Natural killer cell (primary cell): Measurements from ENCODE around the gene DNAL1. TPM values are rescaled to one million over a fixed set of nuclear protein-coding genes. Genes with fewer than 3 reads are reported as not detected.
"Not testable (repeated sequence)": the region's sequence is repeated elsewhere in the genome, so short reads cannot be mapped to it uniquely, and the experiment has no call there.

ENCODE experiments used
- ATAC-seq, 3 donors: fragments of 150-1000 bp in 2 of 3; fragments of 200-7000 bp in 1 of 3; cut with Tn5 transposase; 1 replicate in 1 of 3; 2 replicates in 2 of 3; pipeline ENCODE4 v1.10.0; 2021; ENCODE audit warnings: mild to moderate bottlenecking in 2 of 3, moderate library complexity in 2 of 3
- DNase-seq, 2 donors: peaks; one replicate each; pipeline versions ENCODE4 v3.0.0 to v3.0.0-alpha.2; 2013 to 2021; ENCODE audit warnings: mixed read lengths in 1 of 2
- H3K27ac ChIP-seq: one replicate; pipeline ENCODE4 v1.5.1; 2013; ENCODE audit warnings: mild to moderate bottlenecking, low read length
- H3K27me3 ChIP-seq: one replicate; pipeline ENCODE4 v1.6.1; 2013; ENCODE audit warnings: low read length; ENCODE audit not compliant: control insufficient read depth, insufficient read depth
- H3K36me3 ChIP-seq: one replicate; pipeline ENCODE4 v1.6.1; 2013; ENCODE audit warnings: low read length; ENCODE audit not compliant: control insufficient read depth, insufficient read depth
- H3K4me1 ChIP-seq: one replicate; pipeline ENCODE4 v1.6.1; 2013; ENCODE audit warnings: low read length; ENCODE audit not compliant: control insufficient read depth, insufficient read depth
- H3K4me3 ChIP-seq: one replicate; pipeline ENCODE4 v1.5.1; 2013; ENCODE audit warnings: low read length
- H3K9me3 ChIP-seq: one replicate; pipeline ENCODE4 v1.6.1; 2013; ENCODE audit warnings: low read length; ENCODE audit not compliant: control insufficient read depth, insufficient read depth
- H3K27ac Mint-ChIP-seq, 2 donors: one replicate each; pipeline ENCODE4 v1.8.0; 2022; ENCODE audit warnings: mild to moderate bottlenecking in 2 of 2, mixed read lengths in 2 of 2, moderate library complexity in 1 of 2
- H3K27me3 Mint-ChIP-seq, 2 donors: one replicate each; pipeline ENCODE4 v1.8.0; 2022; ENCODE audit warnings: low read depth in 2 of 2, mixed read lengths in 2 of 2
- H3K36me3 Mint-ChIP-seq: one replicate; pipeline ENCODE4 v1.8.0; 2022; ENCODE audit warnings: mixed read lengths
- H3K4me1 Mint-ChIP-seq, 2 donors: one replicate each; pipeline ENCODE4 v1.8.0; 2022; ENCODE audit warnings: mixed read lengths in 2 of 2
- H3K4me3 Mint-ChIP-seq: one replicate; pipeline ENCODE4 v1.8.0; 2022; ENCODE audit warnings: mild to moderate bottlenecking, moderate library complexity, mixed read lengths
- H3K9me3 Mint-ChIP-seq, 2 donors: one replicate each; pipeline ENCODE4 v1.8.0; 2022; ENCODE audit warnings: mixed read lengths in 2 of 2
- CTCF ChIP-seq: fragments of 200-600 bp; IDR thresholded peaks from one replicate; pipeline ENCODE4 v1.8.0; 2022; ENCODE audit warnings: antibody characterized with exemption
- WGBS: methylation state at CpG from one replicate; pipeline ENCODE4 v1.1.7; 2013; ENCODE audit warnings: missing lambda C conversion rate; ENCODE audit not compliant: insufficient coverage; 5-methylcytosine and 5-hydroxymethylcytosine counted together
- intact Hi-C: fragments of 100-400 bp; cut with micrococcal nuclease; formaldehyde crosslinking; loops from one replicate; pipeline ENCODE4 v1.14.2; 2022
- total RNA-seq, 4 donors: library from RNA; stranded (reverse); fragments of 120-200 nt in 1 of 4; gene quantifications; one replicate each; pipeline versions ENCODE4 v1.2.3 to v1.2.4, GENCODE V29; 2013 to 2022

Gene DNAL1
- total RNA-seq, 3 donors from 2014 or later (not counting 1 experiment from before 2014, with no cell fraction given): 6.7 to 10.3 (median 10.1) TPM

GRCh38 chr14:73630009-73630780 lies 14.6 kb upstream of the DNAL1 start:
- peaks cover 17% of the 10 kb centered on the region for H3K4me1 ChIP-seq
- Mint-ChIP-seq H3K27me3 (peaks cover 0 to 8% of the 10 kb centered on the region in 2 donors), H3K4me1 (peaks cover 6 to 14% of the 10 kb centered on the region in 2 donors), H3K27ac (no peak overlapping the region), H3K36me3 (no peaks in the 10 kb centered on the region), H3K4me3 (no peak overlapping the region), H3K9me3 (no peaks in the 10 kb centered on the region)
- DNase-seq (no peak), ATAC-seq (no peak)
- no peak overlapping the region for H3K4me3 ChIP-seq
- intact Hi-C loops: no loop called here
- H3K27ac ChIP-seq: no peak overlapping the region
- H3K36me3 ChIP-seq: no peaks in the 10 kb centered on the region
- H3K9me3 ChIP-seq: no peaks in the 10 kb centered on the region
- TF ChIP-seq CTCF: no peak
- 92% methylated on average over 10 of the region's 10 CpGs for whole genome bisulfite sequencing
- H3K27me3 ChIP-seq: no peaks in the 10 kb centered on the region

- Histone ChIP-seq H3K9me3 (no peaks in the 10 kb centered on the region), H3K4me3 (peak overlapping the region; percentile 44), H3K27me3 (no peaks in the 10 kb centered on the region), H3K4me1 (peaks cover 17% of the 10 kb centered on the region), H3K36me3 (no peaks in the 10 kb centered on the region), H3K27ac (no peak overlapping the region)
- intact Hi-C loops: loop anchor here (1.0 kb wide), 1 partner anchor 125 kb away; no protein-coding TSS in a partner anchor
- peak; percentile 42 to 81 for DNase-seq
- peak; percentile 78 for TF ChIP-seq CTCF
- Mint-ChIP-seq H3K36me3 (no peaks in the 10 kb centered on the region), H3K4me3 (peak overlapping the region; percentile 80), H3K9me3 (no peaks in the 10 kb centered on the region), H3K4me1 (peaks cover 6 to 14% of the 10 kb centered on the region in 2 donors), H3K27me3 (peaks cover 0 to 8% of the 10 kb centered on the region in 2 donors), H3K27ac (peak overlapping the region; percentile 26 to 75)
- WGBS: 12% methylated on average over 44 of the region's 44 CpGs
- peak; percentile 79 to 87 (median 85) for ATAC-seq
Observed at GRCh38 chr14:73633116-73634010, 11.4 kb upstream of the DNAL1 start.

GRCh38 chr14:73634011-73634833 lies 10.6 kb upstream of the DNAL1 start:
- TF ChIP-seq CTCF: no peak
- DNase-seq (peak; percentile 7 to 19), ATAC-seq (peak in 2 of 3 donors; percentile 18 to 43)
- H3K4me3 Mint-ChIP-seq: peak overlapping the region; percentile 80
- H3K36me3 Mint-ChIP-seq: no peaks in the 10 kb centered on the region
- H3K27me3 Mint-ChIP-seq: peaks cover 0 to 8% of the 10 kb centered on the region in 2 donors
- H3K4me1 ChIP-seq: peaks cover 17% of the 10 kb centered on the region
- H3K4me3 ChIP-seq: peak overlapping the region; percentile 44
- H3K9me3 ChIP-seq: no peaks in the 10 kb centered on the region
- WGBS: 15% methylated on average over 53 of the region's 53 CpGs
- intact Hi-C loops: no loop called here
- no peak overlapping the region for H3K27ac ChIP-seq
- no peaks in the 10 kb centered on the region for H3K36me3 ChIP-seq
- H3K27ac Mint-ChIP-seq: peak overlapping the region in 1 of 2 donors; percentile 75
- H3K27me3 ChIP-seq: no peaks in the 10 kb centered on the region
- peaks cover 6 to 14% of the 10 kb centered on the region in 2 donors for H3K4me1 Mint-ChIP-seq
- H3K9me3 Mint-ChIP-seq: no peaks in the 10 kb centered on the region

- H3K27me3 ChIP-seq, DNase-seq, H3K4me3 ChIP-seq, H3K27ac Mint-ChIP-seq, ATAC-seq, H3K36me3 Mint-ChIP-seq, H3K36me3 ChIP-seq, H3K9me3 Mint-ChIP-seq, H3K4me3 Mint-ChIP-seq, intact Hi-C loops, H3K27me3 Mint-ChIP-seq, H3K27ac ChIP-seq, H3K9me3 ChIP-seq: not testable (repeated sequence)
- H3K4me1 ChIP-seq: peaks cover 22% of the 10 kb centered on the region
- peaks cover 6 to 17% of the 10 kb centered on the region in 2 donors for H3K4me1 Mint-ChIP-seq
- 97% methylated on average over 10 of the region's 10 CpGs for WGBS
Observed at GRCh38 chr14:73636355-73636754, 8.4 kb upstream of the DNAL1 start.
